ENCODE data around the gene EVC. TPM values are rescaled to one million over a fixed set of nuclear protein-coding genes. Genes with fewer than 3 reads are reported as not detected.

The EVC gene
- total and polyA plus RNA-seq, 2 of the 8 experiments (the other 6 are each of a cell fraction or from before 2014, with no cell fraction given): 2.6 to 9.8 TPM

GRCh38 chr4:5787311-5787710, 76.3 kb downstream of the EVC start (continued):
- TF ChIP-seq EP300 (IDR thresholded peaks at IDR 0.05; ENCODE audit: borderline replicate concordance in 1 of 2, low read depth in 2 of 2, low read length in 2 of 2): no peak
- TF ChIP-seq RNF2 (IDR thresholded peaks at IDR 0.05; ENCODE audit: borderline replicate concordance, low read depth, low read length, missing control alignments, poor library complexity, severe bottlenecking): no peak
- TF ChIP-seq BCL11A (IDR thresholded peaks at IDR 0.05; ENCODE audit: low read depth in 2 of 2, low read length in 2 of 2): no peak
- TF ChIP-seq CBX8 (IDR thresholded peaks at IDR 0.05; ENCODE audit: borderline replicate concordance, low read depth, low read length): no peak
- TF ChIP-seq POLR2AphosphoS5 (IDR thresholded peaks at IDR 0.05; ENCODE audit: low read depth, low read length): no peak
- no peak for TF ChIP-seq ASH2L (IDR thresholded peaks at IDR 0.05; ENCODE audit: low read length)
- no peak for TF ChIP-seq ZNF274 (IDR thresholded peaks at IDR 0.05; ENCODE audit: borderline replicate concordance, extremely low read depth, low read length)
- TF ChIP-seq KDM1A (IDR thresholded peaks at IDR 0.05; ENCODE audit: borderline replicate concordance, low read length): no peak
- TF ChIP-seq TEAD4 (IDR thresholded peaks at IDR 0.05; ENCODE audit: low read depth, low read length): no peak

All from H1 (cell line).